Activated naive CD4-positive, alpha-beta T cell treated with anti-CD3 and anti-CD28 coated beads for 36 hours (primary cell): ENCODE data around the gene PALB2. TPM values are rescaled to one million over a fixed set of nuclear protein-coding genes. Genes with fewer than 3 reads are reported as not detected.

Source experiments
- CTCF ChIA-PET: fragments of 350-600 bp; sonication (Branson Sonifier 250); formaldehyde crosslinking; loops from one replicate; lab custom pipeline; 2021; ENCODE audit warnings: antibody characterized with exemption; lab: Charles Lee
- DNase-seq: peaks from one replicate; pipeline ENCODE4 v3.0.0-alpha.2; 2020
- H3K27ac Mint-ChIP-seq: one replicate; pipeline ENCODE4 v1.8.0; 2021; ENCODE audit warnings: mild to moderate bottlenecking, mixed read lengths
- H3K27me3 Mint-ChIP-seq: one replicate; pipeline ENCODE4 v1.8.0; 2021; ENCODE audit warnings: low read depth, mixed read lengths
- H3K36me3 Mint-ChIP-seq: one replicate; pipeline ENCODE4 v1.8.0; 2021; ENCODE audit warnings: low read depth, mixed read lengths
- H3K4me1 Mint-ChIP-seq: one replicate; pipeline ENCODE4 v1.8.0; 2021; ENCODE audit warnings: low read depth, mixed read lengths
- H3K4me3 Mint-ChIP-seq: one replicate; pipeline ENCODE4 v1.8.0; 2021; ENCODE audit warnings: mild to moderate bottlenecking, moderate library complexity, mixed read lengths
- H3K9me3 Mint-ChIP-seq: one replicate; pipeline ENCODE4 v1.8.0; 2021; ENCODE audit warnings: mixed read lengths
- intact Hi-C: fragments of 100-400 bp; cut with micrococcal nuclease; formaldehyde crosslinking; loops from one replicate; pipeline ENCODE4 v1.15.1; 2023
- total RNA-seq, 2 experiments: library from RNA; stranded (reverse); gene quantifications; one replicate each; pipeline ENCODE4 v1.2.3, GENCODE V29; 2021

The PALB2 gene
- total RNA-seq, 2 experiments from 2014 or later, result 17.8 to 18.1 TPM

DNA sequence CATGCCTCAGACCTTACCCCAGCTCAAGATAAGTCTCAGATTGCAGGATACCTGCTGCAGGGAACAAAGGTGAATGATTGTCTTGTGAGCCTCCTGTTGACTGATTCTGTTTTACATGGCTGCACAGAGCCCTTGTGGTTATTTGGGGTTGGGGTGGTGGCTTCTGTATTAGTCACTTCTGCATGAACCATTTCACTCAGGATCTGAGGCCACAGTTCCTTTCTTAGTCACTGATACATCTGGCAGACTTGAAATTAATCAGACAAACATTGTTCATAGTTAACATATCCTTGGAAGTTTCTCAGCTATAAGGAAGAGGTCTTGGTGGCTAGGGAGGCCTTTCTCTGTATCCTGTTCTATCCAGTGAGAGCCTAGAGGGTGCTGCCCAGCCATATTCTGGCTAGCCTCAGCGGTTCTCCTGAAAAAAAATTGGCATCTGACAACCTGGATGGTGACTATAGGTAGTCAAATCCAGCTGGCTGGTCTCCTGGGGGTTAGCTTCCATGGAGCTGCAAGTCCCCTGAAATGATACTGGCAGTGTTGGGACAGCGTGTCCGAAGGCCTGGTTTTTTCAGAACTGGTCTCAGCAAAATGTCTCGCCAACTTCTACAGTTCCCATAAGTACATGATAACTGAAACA lies 29.1 kb upstream of the PALB2 start:
- Mint-ChIP-seq H3K27ac (peak overlapping the region; percentile 13), H3K4me3 (no peak overlapping the region), H3K4me1 (peaks cover 16% of the 10 kb centered on the region), H3K9me3 (no peaks in the 10 kb centered on the region), H3K27me3 (no peaks in the 10 kb centered on the region), H3K36me3 (peaks cover 49% of the 10 kb centered on the region)
- intact Hi-C loops, result loop anchor here (1.0 kb wide), 4 partner anchors 29 to 172 kb away; partner anchors contain the start of genes DCTN5, EARS2, PALB2 and UBFD1
- CTCF ChIA-PET, result interaction anchor here (1.1 to 1.3 kb wide), 2 partner anchors 8 to 15 kb away, joined by 3 read pairs; partner anchors contain the start of gene PLK1
- DNase-seq, result peak; percentile 82

GRCh38 chr16:23668873-23669272 lies 27.8 kb upstream of the PALB2 start:
- CTCF ChIA-PET, result interaction anchor here (1.3 kb wide), 1 partner anchor 9 kb away, joined by 3 read pairs; the partner anchor contains the start of gene PLK1
- H3K4me3 Mint-ChIP-seq, result no peak overlapping the region
- peaks cover 52% of the 10 kb centered on the region for H3K36me3 Mint-ChIP-seq
- no peak for DNase-seq
- H3K27ac Mint-ChIP-seq, result no peak overlapping the region
- H3K9me3 Mint-ChIP-seq, result no peaks in the 10 kb centered on the region
- peaks cover 16% of the 10 kb centered on the region for H3K4me1 Mint-ChIP-seq
- intact Hi-C loops, result no loop called here
- no peaks in the 10 kb centered on the region for H3K27me3 Mint-ChIP-seq

GRCh38 chr16:23668225-23668624 lies 27.1 kb upstream of the PALB2 start:
- Mint-ChIP-seq H3K27me3 (no peaks in the 10 kb centered on the region), H3K27ac (no peak overlapping the region), H3K9me3 (no peaks in the 10 kb centered on the region), H3K4me1 (peaks cover 16% of the 10 kb centered on the region), H3K36me3 (peaks cover 50% of the 10 kb centered on the region), H3K4me3 (no peak overlapping the region)
- CTCF ChIA-PET, result interaction anchor here (1.3 kb wide), 1 partner anchor 11 kb away, joined by 4 read pairs; the partner anchor contains the start of gene PLK1
- intact Hi-C loops, result no loop called here
- DNase-seq, result no peak

DNA sequence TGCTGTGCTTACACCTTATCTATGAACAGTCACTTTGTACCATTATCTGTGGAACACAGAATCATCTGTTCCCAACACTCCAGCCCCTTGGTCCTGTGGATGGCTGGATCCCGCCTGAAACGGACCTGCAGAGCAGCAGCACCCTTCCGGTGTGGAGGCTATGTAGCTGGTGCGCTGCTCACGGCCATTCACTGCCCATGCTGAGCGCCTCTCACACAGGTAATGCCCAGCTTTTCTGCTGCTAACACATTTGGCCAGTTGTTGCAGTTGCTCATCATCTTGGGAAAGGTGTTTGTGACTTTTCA lies 26.2 kb upstream of the PALB2 start:
- Mint-ChIP-seq H3K4me1 (peaks cover 16% of the 10 kb centered on the region), H3K36me3 (peaks cover 52% of the 10 kb centered on the region), H3K27ac (no peak overlapping the region), H3K27me3 (no peaks in the 10 kb centered on the region), H3K9me3 (no peaks in the 10 kb centered on the region), H3K4me3 (no peak overlapping the region)
- DNase-seq, result no peak
- CTCF ChIA-PET, result interaction anchor here (1.3 kb wide), 1 partner anchor 11 kb away, joined by 4 read pairs; the partner anchor contains the start of gene PLK1
- intact Hi-C loops, result no loop called here

DNA sequence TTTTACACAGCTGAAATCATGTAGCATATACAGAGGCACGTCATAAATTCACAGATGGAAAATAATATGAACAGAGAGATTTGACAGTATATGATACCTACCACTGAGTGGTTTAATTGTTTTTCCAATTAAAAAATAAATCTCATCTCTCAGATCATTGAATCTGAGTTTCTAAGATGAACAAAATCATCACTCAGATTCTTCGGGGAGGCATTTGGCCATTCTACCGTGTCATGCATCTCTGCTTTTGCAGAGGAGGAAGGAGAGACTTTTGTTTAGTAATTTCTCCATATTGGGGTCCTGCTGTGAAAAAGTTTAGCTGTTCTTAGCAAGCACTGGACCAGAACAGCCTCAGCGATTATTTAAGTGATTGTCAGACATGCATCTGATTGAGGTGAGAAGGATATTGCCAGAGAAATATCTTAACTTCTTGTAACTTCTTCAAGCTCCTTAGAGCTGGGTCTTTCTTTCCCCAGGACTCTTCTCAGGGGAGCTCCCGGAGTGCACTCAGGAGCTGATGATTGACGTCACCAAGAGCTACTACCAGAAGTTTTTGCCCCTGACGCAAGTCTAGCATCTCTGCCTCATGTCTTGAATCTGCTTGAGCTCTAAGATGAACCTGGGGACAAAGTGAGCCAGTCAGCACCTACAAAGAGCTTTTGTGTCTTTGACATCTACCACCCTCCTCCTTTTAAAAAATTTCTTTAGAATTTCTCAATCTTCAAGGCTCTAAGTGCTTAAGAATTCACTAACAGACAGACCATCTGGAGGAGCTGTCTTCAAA lies 25.7 kb upstream of the PALB2 start:
- H3K4me1 Mint-ChIP-seq, result peaks cover 16% of the 10 kb centered on the region
- no peaks in the 10 kb centered on the region for H3K9me3 Mint-ChIP-seq
- no peak for DNase-seq
- no peak overlapping the region for H3K27ac Mint-ChIP-seq
- peaks cover 47% of the 10 kb centered on the region for H3K36me3 Mint-ChIP-seq
- CTCF ChIA-PET, result no interaction called here
- intact Hi-C loops, result no loop called here
- H3K27me3 Mint-ChIP-seq, result no peaks in the 10 kb centered on the region
- no peak overlapping the region for H3K4me3 Mint-ChIP-seq

- H3K4me3 Mint-ChIP-seq, result no peak overlapping the region
- H3K36me3 Mint-ChIP-seq, result peaks cover 43% of the 10 kb centered on the region
- H3K27me3 Mint-ChIP-seq, result no peaks in the 10 kb centered on the region
- peaks cover 4% of the 10 kb centered on the region for H3K4me1 Mint-ChIP-seq
- intact Hi-C loops, result no loop called here
- no peaks in the 10 kb centered on the region for H3K9me3 Mint-ChIP-seq
- no peak for DNase-seq
- H3K27ac Mint-ChIP-seq, result no peak overlapping the region
- CTCF ChIA-PET, result no interaction called here
Measured at GRCh38 chr16:23663918-23664317, 22.8 kb upstream of the PALB2 start.

DNA sequence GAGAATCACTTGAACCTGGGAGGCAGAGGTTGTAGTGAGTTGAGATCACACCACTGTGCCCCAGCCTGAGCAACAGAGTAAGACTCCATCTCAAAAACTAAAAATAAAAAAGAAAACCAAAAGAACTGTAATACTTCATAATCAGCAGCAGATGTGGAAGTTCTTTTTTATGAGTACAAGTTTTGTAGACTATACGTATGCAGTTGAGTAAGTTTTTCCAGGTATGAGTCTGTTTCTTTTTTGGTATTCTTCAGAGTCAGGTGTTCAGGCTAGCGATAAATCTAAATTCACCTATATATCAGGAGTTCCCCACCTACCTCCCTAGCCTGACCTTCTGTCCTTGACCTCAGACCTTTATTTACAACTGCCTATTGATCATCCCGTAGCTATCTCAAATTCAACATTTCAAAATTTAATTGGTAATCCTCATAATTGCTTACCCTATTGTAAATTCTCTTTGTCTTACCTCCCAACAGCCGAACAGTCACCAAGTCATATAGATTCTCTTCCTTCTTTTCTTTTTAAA lies 10.9 kb upstream of the PALB2 start:
- Mint-ChIP-seq H3K27me3 (no peaks in the 10 kb centered on the region), H3K4me1 (peaks cover 29% of the 10 kb centered on the region), H3K27ac (peak overlapping the region; percentile 82), H3K36me3 (peaks cover 40% of the 10 kb centered on the region), H3K4me3 (no peak overlapping the region), H3K9me3 (no peaks in the 10 kb centered on the region)
- DNase-seq, result no peak
- CTCF ChIA-PET, result no interaction called here
- intact Hi-C loops, result loop anchor here (2.0 kb wide), 1 partner anchor 147 kb away; no protein-coding TSS in a partner anchor

GRCh38 chr16:23650674-23651416 lies 9.7 kb upstream of the PALB2 start:
- Mint-ChIP-seq H3K36me3 (peaks cover 46% of the 10 kb centered on the region), H3K4me1 (peaks cover 38% of the 10 kb centered on the region), H3K27ac (peak overlapping the region; percentile 82), H3K4me3 (no peak overlapping the region), H3K27me3 (no peaks in the 10 kb centered on the region), H3K9me3 (no peaks in the 10 kb centered on the region)
- intact Hi-C loops, result no loop called here
- CTCF ChIA-PET, result no interaction called here
- DNase-seq, result no peak

- Mint-ChIP-seq H3K4me3 (peak overlapping the region; percentile 100), H3K27me3 (no peaks in the 10 kb centered on the region), H3K36me3 (peaks cover 30% of the 10 kb centered on the region), H3K9me3 (no peaks in the 10 kb centered on the region), H3K4me1 (peaks cover 39% of the 10 kb centered on the region), H3K27ac (peak overlapping the region; percentile 97)
- no peak for DNase-seq
- CTCF ChIA-PET, result interaction anchor here (0.6 kb wide), 2 partner anchors 44 to 46 kb away, joined by 3 read pairs; no protein-coding TSS in a partner anchor
- intact Hi-C loops, result no loop called here
Measured at GRCh38 chr16:23642246-23642774, 1.2 kb upstream of the PALB2 start.

GRCh38 chr16:23640615-23640930 lies 537 bp downstream of the PALB2 start:
- H3K27ac Mint-ChIP-seq, result peak overlapping the region; percentile 97
- DNase-seq, result no peak
- H3K4me1 Mint-ChIP-seq, result peaks cover 27% of the 10 kb centered on the region
- CTCF ChIA-PET, result no interaction called here
- H3K36me3 Mint-ChIP-seq, result peaks cover 24% of the 10 kb centered on the region
- no peaks in the 10 kb centered on the region for H3K9me3 Mint-ChIP-seq
- intact Hi-C loops, result no loop called here
- H3K27me3 Mint-ChIP-seq, result no peaks in the 10 kb centered on the region
- H3K4me3 Mint-ChIP-seq, result peak overlapping the region; percentile 100

DNA sequence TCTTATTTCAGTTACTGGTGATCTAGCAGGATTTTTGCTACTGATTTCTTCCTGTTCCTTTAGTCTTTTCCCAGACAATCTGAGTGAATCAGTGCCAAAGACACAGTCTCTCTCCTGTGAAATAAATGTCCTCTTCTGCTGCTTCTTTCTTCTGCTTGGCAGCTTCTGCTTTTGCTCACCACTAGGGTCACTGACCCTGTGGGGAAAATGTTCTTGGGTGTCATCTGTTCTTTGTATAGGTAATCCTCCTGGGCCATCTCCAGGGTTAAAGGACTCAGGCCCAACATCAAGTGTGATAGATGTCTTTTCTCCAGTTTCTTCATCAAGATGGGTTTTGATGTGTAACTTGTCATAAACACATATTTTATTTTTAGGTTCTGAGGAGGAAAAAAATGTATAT lies 5.2 kb downstream of the PALB2 start:
- no peak for DNase-seq
- peaks cover 34% of the 10 kb centered on the region for H3K36me3 Mint-ChIP-seq
- CTCF ChIA-PET, result no interaction called here
- no peak overlapping the region for H3K27ac Mint-ChIP-seq
- H3K4me3 Mint-ChIP-seq, result no peak overlapping the region
- intact Hi-C loops, result no loop called here
- H3K27me3 Mint-ChIP-seq, result no peaks in the 10 kb centered on the region
- peaks cover 24% of the 10 kb centered on the region for H3K4me1 Mint-ChIP-seq
- H3K9me3 Mint-ChIP-seq, result no peaks in the 10 kb centered on the region

GRCh38 chr16:23634461-23635036 lies 6.6 kb downstream of the PALB2 start:
- H3K27me3 Mint-ChIP-seq, result no peaks in the 10 kb centered on the region
- no peak overlapping the region for H3K27ac Mint-ChIP-seq
- intact Hi-C loops, result no loop called here
- peaks cover 23% of the 10 kb centered on the region for H3K4me1 Mint-ChIP-seq
- no peak overlapping the region for H3K4me3 Mint-ChIP-seq
- no peaks in the 10 kb centered on the region for H3K9me3 Mint-ChIP-seq
- DNase-seq, result no peak
- CTCF ChIA-PET, result no interaction called here
- H3K36me3 Mint-ChIP-seq, result peaks cover 41% of the 10 kb centered on the region
